Measurements from ENCODE around the gene FADS2. TPM values are rescaled to one million over a fixed set of nuclear protein-coding genes. Genes with fewer than 3 reads are reported as not detected.

FADS2 gene
- total RNA-seq, 2 experiments from 2014 or later = 32.1 to 34.1 TPM

DNA sequence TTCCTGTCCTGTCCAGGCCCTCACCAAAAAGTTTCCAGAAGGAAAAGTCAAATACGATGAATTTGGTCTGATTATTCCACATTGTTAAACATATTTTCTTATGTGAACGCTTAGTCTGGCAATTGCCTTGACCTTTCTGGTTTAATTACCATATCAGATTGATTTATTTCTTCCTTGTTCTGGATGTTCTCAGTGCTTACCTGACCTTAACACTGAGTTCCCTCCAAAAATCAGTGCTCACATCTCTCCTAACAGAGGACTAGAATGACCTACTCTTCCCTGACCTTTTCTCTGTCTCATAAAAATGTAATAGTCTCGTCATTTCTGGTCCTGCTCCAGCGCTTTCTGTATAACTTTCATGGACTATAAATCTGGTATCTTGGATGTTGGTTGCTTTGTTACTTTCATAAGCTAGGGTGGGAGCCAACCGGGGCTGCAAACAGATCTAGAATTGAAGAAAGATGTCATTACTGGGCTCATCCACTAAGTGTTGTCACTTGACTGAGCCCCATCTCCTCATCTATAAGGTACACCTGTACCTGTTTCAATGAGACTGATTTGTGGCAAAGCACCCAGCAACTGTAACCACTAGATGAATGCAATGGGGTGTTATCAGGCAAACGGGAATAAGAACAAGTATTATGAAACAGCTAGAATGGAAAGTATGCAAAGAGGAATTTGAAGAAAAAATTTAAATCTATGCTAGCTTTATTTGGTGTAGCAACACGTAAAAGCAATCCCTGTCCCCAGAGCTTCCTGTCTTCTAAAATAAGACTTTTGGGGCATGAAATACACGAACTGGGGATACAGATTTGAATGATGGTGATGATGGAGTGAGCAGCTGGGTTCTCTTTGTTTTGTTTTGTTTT lies 2.4 kb downstream of the FADS2 start:
- CTCF ChIA-PET = interaction anchor here (0.5 to 1.9 kb wide), 4 partner anchors 10 to 457 kb away, joined by 3 to 7 read pairs (median 4); no protein-coding TSS in a partner anchor
- H3K4me3 Mint-ChIP-seq = no peak overlapping the region
- no peak overlapping the region for H3K27ac Mint-ChIP-seq
- no peaks in the 10 kb centered on the region for H3K9me3 Mint-ChIP-seq
- H3K27me3 Mint-ChIP-seq (ENCODE audit: low read depth) = peaks cover 42% of the 10 kb centered on the region
- intact Hi-C loops (cut with micrococcal nuclease) = no loop called here
- DNase-seq = no peak
- H3K4me1 Mint-ChIP-seq (ENCODE audit: low read depth) = peaks cover 39% of the 10 kb centered on the region
- no peaks in the 10 kb centered on the region for H3K36me3 Mint-ChIP-seq (ENCODE audit: low read depth)

DNA sequence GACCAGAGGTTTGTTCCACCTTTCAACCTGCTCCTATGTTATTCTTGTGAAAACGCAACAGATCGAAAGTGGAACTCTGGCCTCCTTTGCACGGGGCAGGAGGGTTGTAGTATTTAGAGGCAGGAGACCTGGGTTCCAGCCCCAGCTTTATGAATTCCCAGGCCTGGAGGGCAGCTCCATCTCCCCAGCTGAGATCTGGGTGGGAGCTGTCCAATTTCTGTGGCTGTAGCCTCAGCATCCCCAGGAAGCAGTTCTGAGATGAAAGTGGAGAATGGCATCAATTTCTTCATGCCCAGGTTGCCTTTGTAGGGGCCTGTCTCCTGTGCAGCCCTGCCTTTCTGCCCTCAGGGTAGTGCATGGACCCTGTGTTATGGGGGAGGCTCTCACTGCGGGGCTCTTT lies 4.1 kb downstream of the FADS2 start:
- CTCF ChIA-PET = no interaction called here
- intact Hi-C loops (cut with micrococcal nuclease) = no loop called here
- no peaks in the 10 kb centered on the region for H3K9me3 Mint-ChIP-seq
- H3K4me3 Mint-ChIP-seq = no peak overlapping the region
- H3K4me1 Mint-ChIP-seq (ENCODE audit: low read depth) = peaks cover 37% of the 10 kb centered on the region
- no peak for DNase-seq
- no peaks in the 10 kb centered on the region for H3K36me3 Mint-ChIP-seq (ENCODE audit: low read depth)
- H3K27me3 Mint-ChIP-seq (ENCODE audit: low read depth) = peaks cover 28% of the 10 kb centered on the region
- H3K27ac Mint-ChIP-seq = no peak overlapping the region

DNA sequence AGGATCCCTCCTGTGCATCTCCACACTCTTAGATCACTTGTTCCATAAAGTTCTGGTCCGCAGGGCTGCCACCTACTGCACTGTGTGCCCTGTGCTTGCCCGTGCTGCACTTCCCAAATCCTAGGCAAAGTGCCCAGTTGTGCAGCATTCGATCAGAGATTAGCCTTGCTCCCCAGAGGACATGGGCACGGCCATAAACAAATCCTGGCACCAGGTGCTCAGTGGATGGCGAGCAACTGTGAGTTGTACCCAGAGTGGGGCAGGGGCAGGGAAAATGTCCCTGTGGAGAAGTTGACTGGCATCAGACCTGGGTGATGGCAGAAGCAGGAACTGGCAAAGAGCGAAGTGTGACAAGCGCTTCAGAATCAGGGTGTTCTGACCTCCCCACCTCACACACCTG lies 4.7 kb downstream of the FADS2 start:
- Mint-ChIP-seq H3K27ac (no peak overlapping the region), H3K4me3 (no peak overlapping the region), H3K9me3 (no peaks in the 10 kb centered on the region), H3K4me1 (ENCODE audit: low read depth) (peaks cover 36% of the 10 kb centered on the region), H3K36me3 (ENCODE audit: low read depth) (no peaks in the 10 kb centered on the region), H3K27me3 (ENCODE audit: low read depth) (peaks cover 27% of the 10 kb centered on the region)
- intact Hi-C loops (cut with micrococcal nuclease) = no loop called here
- CTCF ChIA-PET = no interaction called here
- DNase-seq = no peak

DNA sequence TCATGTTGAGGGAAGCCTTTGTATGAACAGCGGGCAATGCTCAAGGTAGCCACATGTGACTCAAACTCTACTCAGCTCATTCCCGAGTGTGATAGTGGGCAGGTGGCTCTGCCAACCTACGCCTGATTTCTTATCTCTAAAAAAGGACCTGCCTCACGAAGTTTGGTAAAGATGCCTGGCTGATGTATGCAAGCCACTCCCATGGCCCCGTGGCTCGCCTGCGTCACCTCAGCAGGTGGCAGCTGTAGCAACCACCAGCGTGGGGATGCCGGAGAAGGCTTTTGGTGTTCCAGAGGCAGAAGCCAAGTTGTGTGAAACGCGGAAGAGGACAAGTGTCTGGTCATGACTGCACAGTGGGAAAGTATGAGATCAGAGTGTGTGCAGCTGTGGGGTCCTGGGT lies 5.4 kb downstream of the FADS2 start:
- intact Hi-C loops (cut with micrococcal nuclease) = no loop called here
- Mint-ChIP-seq H3K27me3 (ENCODE audit: low read depth) (peaks cover 24% of the 10 kb centered on the region), H3K4me3 (no peak overlapping the region), H3K9me3 (no peaks in the 10 kb centered on the region), H3K27ac (peak overlapping the region; percentile 60), H3K4me1 (ENCODE audit: low read depth) (peaks cover 34% of the 10 kb centered on the region), H3K36me3 (ENCODE audit: low read depth) (no peaks in the 10 kb centered on the region)
- DNase-seq = peak; percentile 17
- CTCF ChIA-PET = interaction anchor here (1.2 kb wide), 1 partner anchor 36 kb away, joined by 3 read pairs; no protein-coding TSS in a partner anchor

DNA sequence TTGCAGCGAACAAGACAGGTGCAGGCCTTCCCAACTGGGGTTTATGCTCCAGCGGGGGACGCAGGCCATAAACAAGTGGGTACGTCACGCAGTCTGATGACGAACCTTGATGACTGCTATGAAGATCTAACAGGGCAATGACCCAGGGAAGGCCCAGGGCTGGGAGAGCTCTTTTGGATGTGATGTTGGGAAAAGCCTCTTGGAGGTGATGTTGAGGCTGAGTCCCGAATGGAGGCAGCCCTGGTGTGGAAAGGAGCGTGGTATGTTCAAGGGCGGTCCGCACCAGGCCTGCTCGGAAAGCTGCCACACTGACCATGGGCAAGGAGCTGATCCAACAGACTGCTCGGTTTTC lies 5.8 kb downstream of the FADS2 start:
- H3K9me3 Mint-ChIP-seq = no peaks in the 10 kb centered on the region
- intact Hi-C loops (cut with micrococcal nuclease) = loop anchor here (2.0 kb wide), 2 partner anchors 17 to 41 kb away; partner anchors contain the start of genes FADS1, FEN1 and TMEM258
- CTCF ChIA-PET = interaction anchor here (0.6 to 1.2 kb wide), 2 partner anchors 36 to 507 kb away, joined by 3 to 7 read pairs; no protein-coding TSS in a partner anchor
- peaks cover 32% of the 10 kb centered on the region for H3K4me1 Mint-ChIP-seq (ENCODE audit: low read depth)
- peaks cover 22% of the 10 kb centered on the region for H3K27me3 Mint-ChIP-seq (ENCODE audit: low read depth)
- H3K4me3 Mint-ChIP-seq = no peak overlapping the region
- no peaks in the 10 kb centered on the region for H3K36me3 Mint-ChIP-seq (ENCODE audit: low read depth)
- peak overlapping the region; percentile 84 for H3K27ac Mint-ChIP-seq
- DNase-seq = no peak

DNA sequence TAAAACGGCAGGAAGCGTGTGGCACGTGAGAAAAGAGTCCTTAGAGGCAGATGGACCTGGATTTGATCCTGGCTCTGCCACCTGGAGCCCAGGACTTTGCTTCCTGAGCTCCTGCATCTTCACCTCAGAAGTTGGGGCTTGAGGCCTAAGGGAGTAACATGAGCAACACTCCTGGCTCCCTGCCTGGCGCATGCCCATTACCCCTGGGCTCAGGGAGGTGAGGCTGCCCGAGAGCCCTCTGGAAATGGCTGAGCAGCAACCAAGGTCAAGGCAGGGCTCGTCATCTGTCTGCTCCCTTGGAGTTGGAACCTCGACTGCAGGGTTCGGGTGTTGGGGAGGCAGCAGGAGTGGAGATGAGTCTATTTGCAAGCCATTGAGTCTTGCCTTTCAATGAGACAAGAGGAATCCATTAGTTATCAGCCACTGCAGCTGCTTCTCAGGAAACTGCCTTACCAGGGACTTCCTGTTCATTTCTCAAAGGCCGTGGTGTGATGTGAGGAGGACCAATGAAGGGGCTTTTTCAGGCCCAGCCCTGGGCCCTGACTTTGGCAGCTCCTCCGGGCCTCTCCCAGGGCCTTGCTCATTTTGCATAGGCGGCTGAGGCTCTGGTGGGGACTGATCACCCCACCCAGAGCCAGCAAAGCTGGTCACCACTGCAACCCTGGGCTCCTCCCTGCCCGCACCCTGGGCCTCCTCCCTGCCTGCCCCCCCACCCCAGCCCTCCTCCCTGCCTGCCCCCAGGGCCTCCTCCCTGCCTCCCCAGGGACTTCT lies 6.4 kb downstream of the FADS2 start:
- Mint-ChIP-seq H3K9me3 (no peaks in the 10 kb centered on the region), H3K27me3 (ENCODE audit: low read depth) (peaks cover 17% of the 10 kb centered on the region), H3K4me1 (ENCODE audit: low read depth) (peaks cover 29% of the 10 kb centered on the region), H3K4me3 (no peak overlapping the region), H3K27ac (peak overlapping the region; percentile 84), H3K36me3 (ENCODE audit: low read depth) (no peaks in the 10 kb centered on the region)
- peak; percentile 85 for DNase-seq
- intact Hi-C loops (cut with micrococcal nuclease) = loop anchor here (2.0 kb wide), 2 partner anchors 18 to 42 kb away; partner anchors contain the start of genes FADS1, FEN1 and TMEM258
- CTCF ChIA-PET = interaction anchor here (0.6 to 1.2 kb wide), 3 partner anchors 37 to 506 kb away, joined by 3 to 7 read pairs (median 4); no protein-coding TSS in a partner anchor

DNA sequence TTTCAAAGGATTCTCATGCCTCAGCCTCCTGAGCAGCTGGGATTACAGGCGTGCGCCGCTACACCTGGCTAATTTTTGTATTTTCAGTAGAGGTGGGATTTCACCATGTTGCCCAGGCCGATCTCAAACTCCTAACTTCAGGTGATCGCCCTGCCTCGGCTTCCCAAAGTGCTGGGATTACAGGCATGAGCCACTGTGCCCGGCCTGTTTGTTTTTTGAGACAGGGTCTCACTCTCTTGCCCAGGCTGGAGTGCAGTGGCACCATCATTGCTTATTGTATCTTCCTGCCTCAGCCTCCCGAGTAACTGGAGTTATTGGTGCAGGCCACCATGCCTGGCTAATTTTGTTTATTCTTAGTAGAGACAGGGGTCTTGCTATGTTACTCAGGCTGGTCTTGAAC lies 8.1 kb downstream of the FADS2 start:
- no peak for DNase-seq
- Mint-ChIP-seq H3K36me3 (ENCODE audit: low read depth) (peaks cover 8% of the 10 kb centered on the region), H3K27me3 (ENCODE audit: low read depth) (peaks cover 8% of the 10 kb centered on the region), H3K4me3 (no peak overlapping the region), H3K4me1 (ENCODE audit: low read depth) (peaks cover 23% of the 10 kb centered on the region), H3K9me3 (no peaks in the 10 kb centered on the region), H3K27ac (no peak overlapping the region)
- intact Hi-C loops (cut with micrococcal nuclease) = no loop called here
- CTCF ChIA-PET = no interaction called here

DNA sequence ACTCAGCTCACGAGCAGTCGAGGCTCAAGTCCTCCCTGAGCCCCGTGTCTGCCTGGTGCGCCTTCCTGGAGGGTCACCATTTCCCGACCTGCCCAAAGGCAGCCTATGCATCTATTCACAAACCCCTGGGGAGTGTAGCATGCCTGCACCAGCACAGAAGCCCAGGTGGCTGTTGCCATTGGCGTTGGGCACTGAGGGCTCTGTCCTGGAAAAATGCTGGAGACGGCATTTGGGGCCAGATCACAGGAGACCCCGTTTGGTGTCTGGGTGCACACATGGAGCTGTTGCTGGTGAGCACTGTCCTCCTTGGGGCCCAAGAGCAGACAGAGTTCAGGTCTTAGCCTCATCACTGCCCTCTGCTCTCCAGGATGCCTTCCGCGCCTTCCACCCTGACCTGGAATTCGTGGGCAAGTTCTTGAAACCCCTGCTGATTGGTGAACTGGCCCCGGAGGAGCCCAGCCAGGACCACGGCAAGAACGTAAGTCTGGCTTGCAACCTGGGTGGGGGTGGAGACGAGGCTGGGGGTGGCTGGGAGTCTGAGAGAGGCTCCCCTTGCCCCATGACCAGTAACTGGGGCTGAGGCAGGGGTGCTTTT lies 9.4 kb downstream of the FADS2 start:
- DNase-seq = no peak
- peaks cover 21% of the 10 kb centered on the region for H3K4me1 Mint-ChIP-seq (ENCODE audit: low read depth)
- intact Hi-C loops (cut with micrococcal nuclease) = no loop called here
- peaks cover 11% of the 10 kb centered on the region for H3K36me3 Mint-ChIP-seq (ENCODE audit: low read depth)
- no peak overlapping the region for H3K4me3 Mint-ChIP-seq
- CTCF ChIA-PET = no interaction called here
- H3K27ac Mint-ChIP-seq = no peak overlapping the region
- H3K9me3 Mint-ChIP-seq = no peaks in the 10 kb centered on the region
- peaks cover 5% of the 10 kb centered on the region for H3K27me3 Mint-ChIP-seq (ENCODE audit: low read depth)

DNA sequence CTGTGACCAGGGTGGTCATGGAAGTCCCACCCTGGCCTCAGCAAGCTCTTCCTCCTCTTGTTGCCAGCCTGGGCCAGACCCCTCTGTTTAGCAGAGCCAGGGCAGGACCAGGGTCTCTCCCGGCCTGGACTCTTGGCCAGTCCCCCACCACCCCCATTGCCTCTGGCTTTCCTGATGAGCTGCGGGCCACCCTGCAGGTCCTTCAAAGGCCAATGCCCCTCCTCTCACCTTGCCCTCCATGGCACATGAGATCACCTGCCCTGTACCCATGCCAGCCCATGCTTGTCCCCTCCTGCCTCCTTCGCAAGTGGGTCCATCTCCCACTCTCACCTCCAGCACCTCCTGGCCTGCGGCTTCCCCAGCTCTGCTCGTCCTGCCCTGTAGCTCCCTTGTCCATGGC lies 10.4 kb downstream of the FADS2 start:
- no peak overlapping the region for H3K27ac Mint-ChIP-seq
- H3K27me3 Mint-ChIP-seq (ENCODE audit: low read depth) = peaks cover 1% of the 10 kb centered on the region
- no peak overlapping the region for H3K4me3 Mint-ChIP-seq
- H3K9me3 Mint-ChIP-seq = no peaks in the 10 kb centered on the region
- CTCF ChIA-PET = interaction anchor here (1.6 kb wide), 1 partner anchor 244 kb away, joined by 4 read pairs; no protein-coding TSS in a partner anchor
- peaks cover 17% of the 10 kb centered on the region for H3K4me1 Mint-ChIP-seq (ENCODE audit: low read depth)
- intact Hi-C loops (cut with micrococcal nuclease) = no loop called here
- no peak for DNase-seq
- peaks cover 13% of the 10 kb centered on the region for H3K36me3 Mint-ChIP-seq (ENCODE audit: low read depth)

DNA sequence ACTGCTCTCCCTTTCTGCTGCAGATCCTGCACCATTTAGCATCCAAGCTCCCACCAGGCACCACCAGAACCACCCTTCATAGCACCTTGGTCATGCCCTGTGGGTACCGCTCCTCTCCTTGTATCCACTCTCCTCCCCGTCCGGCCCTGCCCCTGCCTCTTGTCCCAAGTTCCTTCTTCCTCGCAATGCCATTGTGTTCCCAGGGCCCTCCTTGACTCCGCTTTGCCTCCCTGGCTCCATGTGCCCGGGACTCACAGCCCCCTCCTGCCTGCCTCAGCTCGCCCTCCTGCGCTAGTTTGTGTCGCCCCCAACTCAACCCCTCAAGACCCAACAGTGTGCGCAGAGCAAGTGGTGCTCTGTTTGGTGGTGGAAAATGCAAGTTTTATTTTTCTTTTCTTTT lies 10.8 kb downstream of the FADS2 start:
- no peak for DNase-seq
- Mint-ChIP-seq H3K27me3 (ENCODE audit: low read depth) (no peaks in the 10 kb centered on the region), H3K4me3 (no peak overlapping the region), H3K36me3 (ENCODE audit: low read depth) (peaks cover 13% of the 10 kb centered on the region), H3K9me3 (no peaks in the 10 kb centered on the region), H3K27ac (no peak overlapping the region), H3K4me1 (ENCODE audit: low read depth) (peaks cover 13% of the 10 kb centered on the region)
- CTCF ChIA-PET = interaction anchor here (1.0 to 1.6 kb wide), 2 partner anchors 61 to 243 kb away, joined by 3 to 4 read pairs; no protein-coding TSS in a partner anchor
- intact Hi-C loops (cut with micrococcal nuclease) = no loop called here

DNA sequence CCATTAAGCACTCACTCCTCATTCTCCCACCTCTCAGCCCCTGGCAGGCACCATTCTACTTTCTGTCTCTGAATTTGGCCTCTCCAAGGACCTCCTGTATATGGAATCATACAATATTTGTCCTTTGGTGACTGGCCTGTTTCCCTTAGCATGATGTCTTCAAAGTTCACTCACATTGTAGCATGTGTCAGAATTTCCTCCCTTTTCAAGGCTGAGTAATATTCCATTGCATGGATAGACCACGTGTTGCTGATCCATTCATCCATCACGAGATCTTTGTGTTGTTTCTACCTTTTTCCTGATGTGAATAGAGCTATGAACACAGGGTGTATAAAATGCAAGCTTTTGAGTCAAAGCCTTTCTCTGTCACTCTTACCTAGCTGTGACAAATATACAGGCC lies 11.6 kb downstream of the FADS2 start:
- H3K4me3 Mint-ChIP-seq = no peak overlapping the region
- H3K27ac Mint-ChIP-seq = no peak overlapping the region
- no peak for DNase-seq
- no peaks in the 10 kb centered on the region for H3K9me3 Mint-ChIP-seq
- H3K4me1 Mint-ChIP-seq (ENCODE audit: low read depth) = peaks cover 6% of the 10 kb centered on the region
- intact Hi-C loops (cut with micrococcal nuclease) = no loop called here
- peaks cover 13% of the 10 kb centered on the region for H3K36me3 Mint-ChIP-seq (ENCODE audit: low read depth)
- CTCF ChIA-PET = interaction anchor here (1.0 to 1.6 kb wide), 3 partner anchors 42 to 242 kb away, joined by 3 to 4 read pairs (median 3); no protein-coding TSS in a partner anchor
- no peaks in the 10 kb centered on the region for H3K27me3 Mint-ChIP-seq (ENCODE audit: low read depth)

DNA sequence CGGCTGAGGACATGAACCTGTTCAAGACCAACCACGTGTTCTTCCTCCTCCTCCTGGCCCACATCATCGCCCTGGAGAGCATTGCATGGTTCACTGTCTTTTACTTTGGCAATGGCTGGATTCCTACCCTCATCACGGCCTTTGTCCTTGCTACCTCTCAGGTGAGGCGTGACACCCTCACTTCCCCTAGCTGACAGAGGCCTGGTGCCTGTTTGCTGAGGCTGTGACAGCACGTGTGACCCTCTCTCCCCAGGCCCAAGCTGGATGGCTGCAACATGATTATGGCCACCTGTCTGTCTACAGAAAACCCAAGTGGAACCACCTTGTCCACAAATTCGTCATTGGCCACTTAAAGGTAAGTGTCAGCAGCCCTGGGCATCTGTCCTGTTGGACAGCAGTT lies 12.3 kb downstream of the FADS2 start:
- no peak for DNase-seq
- no peak overlapping the region for H3K27ac Mint-ChIP-seq
- intact Hi-C loops (cut with micrococcal nuclease) = no loop called here
- no peaks in the 10 kb centered on the region for H3K4me1 Mint-ChIP-seq (ENCODE audit: low read depth)
- CTCF ChIA-PET = interaction anchor here (1.1 kb wide), 1 partner anchor 42 kb away, joined by 3 read pairs; no protein-coding TSS in a partner anchor
- H3K36me3 Mint-ChIP-seq (ENCODE audit: low read depth) = peaks cover 13% of the 10 kb centered on the region
- H3K9me3 Mint-ChIP-seq = no peaks in the 10 kb centered on the region
- no peak overlapping the region for H3K4me3 Mint-ChIP-seq
- no peaks in the 10 kb centered on the region for H3K27me3 Mint-ChIP-seq (ENCODE audit: low read depth)
